Activated CD4-positive, alpha-beta T cell treated with anti-CD3 and anti-CD28 coated beads for 48 hours (primary cell): Measurements from ENCODE around the gene BARHL2.

Source experiments
- DNase-seq: peaks from one replicate; pipeline ENCODE4 v3.0.0-alpha.2; 2020

BARHL2 gene

GRCh38 chr1:90716552-90717355 lies at the start of gene BARHL2:
Gene BARHL2, minus strand, starts transcription at chr1:90717302. Its CDS starts 107 bp downstream, at chr1:90717195.
- no peak for DNase-seq

- no peak for DNase-seq
These were observed 46.8 kb upstream of the BARHL2 start for GRCh38 chr1:90763930-90764329.

- no peak for DNase-seq
These were observed 46.4 kb upstream of the BARHL2 start for GRCh38 chr1:90763506-90763905.

- DNase-seq: no peak
These were observed 44.9 kb upstream of the BARHL2 start for GRCh38 chr1:90761781-90762589.

- DNase-seq: no peak
These were observed 44.1 kb upstream of the BARHL2 start for GRCh38 chr1:90761156-90761555.

- DNase-seq: no peak
These were observed 36.5 kb upstream of the BARHL2 start for GRCh38 chr1:90753556-90753955.

GRCh38 chr1:90748668-90749067 lies 31.6 kb upstream of the BARHL2 start:
- DNase-seq: no peak

- DNase-seq: no peak
These were observed 29.8 kb upstream of the BARHL2 start for GRCh38 chr1:90746857-90747256.

- no peak for DNase-seq
These were observed 28.9 kb upstream of the BARHL2 start for GRCh38 chr1:90745972-90746371.

GRCh38 chr1:90732136-90732535 lies 15.0 kb upstream of the BARHL2 start:
- no peak for DNase-seq

GRCh38 chr1:90731382-90732050 lies 14.4 kb upstream of the BARHL2 start:
- DNase-seq: no peak

GRCh38 chr1:90730243-90731022 lies 13.3 kb upstream of the BARHL2 start:
- no peak for DNase-seq

- no peak for DNase-seq
These were observed 12.6 kb upstream of the BARHL2 start for GRCh38 chr1:90729504-90730242.

- no peak for DNase-seq
These were observed 11.6 kb upstream of the BARHL2 start for GRCh38 chr1:90728502-90729287.

GRCh38 chr1:90727917-90728501 lies 10.9 kb upstream of the BARHL2 start:
- DNase-seq: no peak

- no peak for DNase-seq
These were observed 9.9 kb upstream of the BARHL2 start for GRCh38 chr1:90726986-90727480.

GRCh38 chr1:90726425-90726985 lies 9.4 kb upstream of the BARHL2 start:
- DNase-seq: no peak

GRCh38 chr1:90725657-90726424 lies 8.7 kb upstream of the BARHL2 start:
- no peak for DNase-seq

- no peak for DNase-seq
These were observed 8.0 kb upstream of the BARHL2 start for GRCh38 chr1:90724926-90725656.
